ENCODE data around the gene LACTB.

GRCh38 chr15:63133786-63134185, 12.1 kb downstream of the LACTB start:
- TF ChIP-seq FOXA1 (IDR thresholded peaks at IDR 0.05) (no peak), CTBP1 (IDR thresholded peaks at IDR 0.05; ENCODE audit: borderline replicate concordance) (no peak), FOXM1 (IDR thresholded peaks at IDR 0.05; ENCODE audit: borderline replicate concordance) (no peak), HDGF (IDR thresholded peaks at IDR 0.05; ENCODE audit: borderline replicate concordance) (no peak), ARNT (IDR thresholded peaks at IDR 0.05) (no peak), BHLHE40 (IDR thresholded peaks at IDR 0.05; ENCODE audit: borderline replicate concordance) (no peak), SP1 (IDR thresholded peaks at IDR 0.05) (no peak), TARDBP (IDR thresholded peaks at IDR 0.05) (no peak), PKNOX1 (IDR thresholded peaks at IDR 0.05) (no peak), SUZ12 (IDR thresholded peaks at IDR 0.05) (no peak)
